ENCODE results near the gene LRRC3C. TPM values are rescaled to one million over a fixed set of nuclear protein-coding genes. Genes with fewer than 3 reads are reported as not detected.
"Not testable (repeated sequence)": the region's sequence is repeated elsewhere in the genome, so short reads cannot be mapped to it uniquely, and the experiment has no call there.

LRRC3C gene
- total RNA-seq, 1 donor from 2014 or later: not detected

GRCh38 chr17:39898088-39898487 lies 29.4 kb upstream of the LRRC3C start:
- Mint-ChIP-seq H3K4me1 (ENCODE audit: low read depth, unreplicated experiment) (no peaks in the 10 kb centered on the region), H3K36me3 (ENCODE audit: low read depth, unreplicated experiment) (no peaks in the 10 kb centered on the region), H3K27me3 (ENCODE audit: low read depth, unreplicated experiment) (peaks cover 6% of the 10 kb centered on the region), H3K27ac (ENCODE audit: unreplicated experiment) (no peak overlapping the region), H3K4me3 (ENCODE audit: unreplicated experiment) (no peak overlapping the region), H3K9me3 (ENCODE audit: unreplicated experiment) (no peaks in the 10 kb centered on the region)
- H4K20me1 ChIP-seq (ENCODE audit: insufficient read depth, low read length): no peaks in the 10 kb centered on the region
- TF ChIP-seq CTCF (IDR thresholded peaks at IDR 0.05; ENCODE audit: insufficient read depth, low read depth, low read length) (no peak), EZH2 (IDR thresholded peaks at IDR 0.05; ENCODE audit: insufficient read depth, low read length) (no peak)
- no peaks in the 10 kb centered on the region for H3K4me1 ChIP-seq (ENCODE audit: insufficient read depth, low read length)
- H3K4me3 ChIP-seq (ENCODE audit: insufficient read depth, low read depth, low read length): no peak overlapping the region
- FAIRE-seq: no peak
- H3K27me3 ChIP-seq (ENCODE audit: insufficient read depth, low read length): peaks cover 5% of the 10 kb centered on the region
- H3K79me2 ChIP-seq (ENCODE audit: insufficient read depth, low read length): no peaks in the 10 kb centered on the region
- no peak for DNase-seq (ENCODE audit: low read depth)
- no peak overlapping the region for H3K4me2 ChIP-seq (ENCODE audit: low read length)
- no peak overlapping the region for H3K27ac ChIP-seq (ENCODE audit: low read depth, low read length)
- no peak overlapping the region for H2AFZ ChIP-seq (ENCODE audit: low read depth, low read length)
- H3K36me3 ChIP-seq (ENCODE audit: insufficient read depth, low read length): no peaks in the 10 kb centered on the region
- no peaks in the 10 kb centered on the region for H3K9me3 ChIP-seq (ENCODE audit: insufficient read depth, low read depth, low read length)
- H3K9ac ChIP-seq (ENCODE audit: low read length): no peak overlapping the region

- H3K4me1 ChIP-seq (ENCODE audit: insufficient read depth, low read length): no peaks in the 10 kb centered on the region
- no peak overlapping the region for H3K4me3 Mint-ChIP-seq (ENCODE audit: unreplicated experiment)
- H3K9ac ChIP-seq (ENCODE audit: low read length): no peak overlapping the region
- peaks cover 5% of the 10 kb centered on the region for H3K4me1 Mint-ChIP-seq (ENCODE audit: low read depth, unreplicated experiment)
- no peak overlapping the region for H3K27ac ChIP-seq (ENCODE audit: low read depth, low read length)
- no peaks in the 10 kb centered on the region for H3K9me3 Mint-ChIP-seq (ENCODE audit: unreplicated experiment)
- no peaks in the 10 kb centered on the region for H3K36me3 Mint-ChIP-seq (ENCODE audit: low read depth, unreplicated experiment)
- no peaks in the 10 kb centered on the region for H3K36me3 ChIP-seq (ENCODE audit: insufficient read depth, low read length)
- H3K4me3 ChIP-seq (ENCODE audit: insufficient read depth, low read depth, low read length): no peak overlapping the region
- H3K79me2 ChIP-seq (ENCODE audit: insufficient read depth, low read length): no peaks in the 10 kb centered on the region
- TF ChIP-seq CTCF (IDR thresholded peaks at IDR 0.05; ENCODE audit: insufficient read depth, low read depth, low read length) (no peak), EZH2 (IDR thresholded peaks at IDR 0.05; ENCODE audit: insufficient read depth, low read length) (no peak)
- H3K9me3 ChIP-seq (ENCODE audit: insufficient read depth, low read depth, low read length): no peaks in the 10 kb centered on the region
- no peak overlapping the region for H3K4me2 ChIP-seq (ENCODE audit: low read length)
- H3K27ac Mint-ChIP-seq (ENCODE audit: unreplicated experiment): no peak overlapping the region
- no peaks in the 10 kb centered on the region for H4K20me1 ChIP-seq (ENCODE audit: insufficient read depth, low read length)
- DNase-seq (ENCODE audit: low read depth) (no peak), FAIRE-seq (no peak)
- H3K27me3 ChIP-seq (ENCODE audit: insufficient read depth, low read length): no peaks in the 10 kb centered on the region
- no peak overlapping the region for H2AFZ ChIP-seq (ENCODE audit: low read depth, low read length)
- H3K27me3 Mint-ChIP-seq (ENCODE audit: low read depth, unreplicated experiment): peaks cover 3% of the 10 kb centered on the region
Observed at GRCh38 chr17:39899215-39899614, 28.3 kb upstream of the LRRC3C start.

GRCh38 chr17:39902027-39902426 lies 25.5 kb upstream of the LRRC3C start:
- H3K4me3 Mint-ChIP-seq (ENCODE audit: unreplicated experiment); H3K79me2 ChIP-seq (ENCODE audit: insufficient read depth, low read length); H2AFZ ChIP-seq (ENCODE audit: low read depth, low read length); DNase-seq (ENCODE audit: low read depth); H3K9me3 ChIP-seq (ENCODE audit: insufficient read depth, low read depth, low read length); H3K4me2 ChIP-seq (ENCODE audit: low read length); H3K27ac Mint-ChIP-seq (ENCODE audit: unreplicated experiment); H3K27me3 ChIP-seq (ENCODE audit: insufficient read depth, low read length); FAIRE-seq; H3K9ac ChIP-seq (ENCODE audit: low read length); H3K36me3 ChIP-seq (ENCODE audit: insufficient read depth, low read length); H3K4me1 Mint-ChIP-seq (ENCODE audit: low read depth, unreplicated experiment); H3K4me1 ChIP-seq (ENCODE audit: insufficient read depth, low read length); H4K20me1 ChIP-seq (ENCODE audit: insufficient read depth, low read length); H3K4me3 ChIP-seq (ENCODE audit: insufficient read depth, low read depth, low read length); H3K27ac ChIP-seq (ENCODE audit: low read depth, low read length); H3K9me3 Mint-ChIP-seq (ENCODE audit: unreplicated experiment); H3K27me3 Mint-ChIP-seq (ENCODE audit: low read depth, unreplicated experiment): not testable (repeated sequence)
- peaks cover 12% of the 10 kb centered on the region for H3K36me3 Mint-ChIP-seq (ENCODE audit: low read depth, unreplicated experiment)
